Measurements from ENCODE around the gene SYNDIG1.
"Not testable (repeated sequence)": the region's sequence is repeated elsewhere in the genome, so short reads cannot be mapped to it uniquely, and the experiment has no call there.

Gene SYNDIG1

GRCh38 chr20:24608926-24609667 lies 139.7 kb downstream of the SYNDIG1 start:
- DNase-seq (ENCODE audit: low read depth in 4 of 4, low spot score in 1 of 4), result no peak

- no peak for DNase-seq (ENCODE audit: low read depth in 4 of 4, low spot score in 1 of 4)
These were observed 140.3 kb downstream of the SYNDIG1 start for GRCh38 chr20:24609757-24610156.

GRCh38 chr20:24610341-24611115 lies 141.1 kb downstream of the SYNDIG1 start:
- DNase-seq (ENCODE audit: low read depth in 4 of 4, low spot score in 1 of 4), result no peak

- DNase-seq (ENCODE audit: low read depth in 4 of 4, low spot score in 1 of 4), result no peak
These were observed 142.1 kb downstream of the SYNDIG1 start for GRCh38 chr20:24611360-24612140.

- no peak for DNase-seq (ENCODE audit: low read depth in 4 of 4, low spot score in 1 of 4)
These were observed 143.7 kb downstream of the SYNDIG1 start for GRCh38 chr20:24612799-24613775.

- DNase-seq (ENCODE audit: low read depth in 4 of 4, low spot score in 1 of 4), result no peak
These were observed 144.9 kb downstream of the SYNDIG1 start for GRCh38 chr20:24614341-24614740.

GRCh38 chr20:24615353-24615752 lies 145.9 kb downstream of the SYNDIG1 start:
- DNase-seq (ENCODE audit: low read depth in 4 of 4, low spot score in 1 of 4), result no peak

- no peak for DNase-seq (ENCODE audit: low read depth in 4 of 4, low spot score in 1 of 4)
These were observed 147.0 kb downstream of the SYNDIG1 start for GRCh38 chr20:24616258-24617079.

GRCh38 chr20:24617080-24617432 lies 147.6 kb downstream of the SYNDIG1 start:
- DNase-seq (ENCODE audit: low read depth in 4 of 4, low spot score in 1 of 4), result no peak

GRCh38 chr20:24617757-24618450 lies 148.5 kb downstream of the SYNDIG1 start:
- DNase-seq (ENCODE audit: low read depth in 4 of 4, low spot score in 1 of 4), result no peak

GRCh38 chr20:24618739-24619138 lies 149.3 kb downstream of the SYNDIG1 start:
- DNase-seq (ENCODE audit: low read depth in 4 of 4, low spot score in 1 of 4), result no peak

GRCh38 chr20:24619212-24619611 lies 149.8 kb downstream of the SYNDIG1 start:
- no peak for DNase-seq (ENCODE audit: low read depth in 4 of 4, low spot score in 1 of 4)

- DNase-seq (ENCODE audit: low read depth in 4 of 4, low spot score in 1 of 4), result no peak
These were observed 151.6 kb downstream of the SYNDIG1 start for GRCh38 chr20:24620937-24621519.

- DNase-seq (ENCODE audit: low read depth in 4 of 4, low spot score in 1 of 4), result no peak
These were observed 153.4 kb downstream of the SYNDIG1 start for GRCh38 chr20:24622856-24623255.

GRCh38 chr20:24626141-24626540 lies 156.7 kb downstream of the SYNDIG1 start:
- DNase-seq (ENCODE audit: low read depth in 4 of 4, low spot score in 1 of 4), result not testable (repeated sequence)

- DNase-seq (ENCODE audit: low read depth in 4 of 4, low spot score in 1 of 4), result no peak
These were observed 157.9 kb downstream of the SYNDIG1 start for GRCh38 chr20:24627291-24627690.

- no peak for DNase-seq (ENCODE audit: low read depth in 4 of 4, low spot score in 1 of 4)
These were observed 158.5 kb downstream of the SYNDIG1 start for GRCh38 chr20:24627926-24628325.

- no peak for DNase-seq (ENCODE audit: low read depth in 4 of 4, low spot score in 1 of 4)
These were observed 159.6 kb downstream of the SYNDIG1 start for GRCh38 chr20:24628985-24629384.

- no peak for DNase-seq (ENCODE audit: low read depth in 4 of 4, low spot score in 1 of 4)
These were observed 160.2 kb downstream of the SYNDIG1 start for GRCh38 chr20:24629668-24630067.

All from stimulated activated CD4-positive, alpha-beta T cell treated with anti-CD3 and anti-CD28 coated beads, Interleukin-1b, Interleukin-23, amount 100 ng/mL, for 24 hours (primary cell).